NCI-H460 (cell line): Measurements from ENCODE around the gene MINDY1. TPM values are rescaled to one million over a fixed set of nuclear protein-coding genes. Genes with fewer than 3 reads are reported as not detected.

ENCODE experiments used
- DNase-seq: peaks from one replicate; pipeline ENCODE4 v3.0.0-alpha.2; 2016; ENCODE audit warnings: low read depth; ENCODE audit errors: extremely low read depth
- total RNA-seq: library from RNA; depleted of rRNA; stranded (reverse); fragments of >200 nt; shearing (Covaris generic); gene quantifications from 2 replicates; pipeline ENCODE4 v1.2.3, GENCODE V29; 2014

MINDY1 gene
- total RNA-seq, 1 experiment from 2014 or later, result 13.4 TPM

DNA sequence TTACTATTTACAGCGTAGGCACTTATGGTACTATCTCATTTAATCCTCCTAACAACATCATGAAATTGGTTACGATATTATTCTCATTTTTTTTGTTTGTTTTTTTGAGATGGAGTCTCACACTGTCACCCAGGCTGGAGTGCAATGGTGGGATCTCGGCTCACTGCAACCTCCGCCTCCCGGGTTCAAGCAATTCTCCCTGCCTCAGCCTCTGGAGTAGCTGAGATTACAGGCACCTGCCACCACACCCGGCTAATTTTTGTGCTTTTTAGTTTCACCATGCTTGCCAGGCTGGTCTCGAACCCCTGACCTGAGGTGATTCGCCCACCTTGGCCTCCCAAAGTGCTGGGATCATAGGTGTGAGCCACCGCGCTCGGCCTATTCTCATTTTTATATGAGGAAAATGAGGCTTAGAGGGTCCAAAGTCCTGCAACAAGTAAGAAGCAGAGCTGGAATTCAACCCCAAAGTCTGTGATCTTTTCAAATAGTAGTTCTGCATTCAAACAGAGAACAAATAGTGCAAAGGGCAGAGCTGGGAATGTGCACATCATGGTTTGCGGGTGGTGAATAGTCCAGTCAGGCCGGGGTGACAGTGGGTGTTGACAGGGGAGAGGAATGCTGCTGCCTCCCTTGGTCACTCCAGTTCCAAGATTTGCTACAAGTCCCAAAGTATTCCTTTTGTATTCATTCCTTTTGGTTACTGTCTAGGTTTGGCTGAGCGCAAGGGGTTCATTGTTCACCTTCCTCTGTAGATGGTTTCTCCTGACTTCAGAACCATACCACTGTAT is 6.2 kb upstream of the MINDY1 start:
- no peak for DNase-seq

DNA sequence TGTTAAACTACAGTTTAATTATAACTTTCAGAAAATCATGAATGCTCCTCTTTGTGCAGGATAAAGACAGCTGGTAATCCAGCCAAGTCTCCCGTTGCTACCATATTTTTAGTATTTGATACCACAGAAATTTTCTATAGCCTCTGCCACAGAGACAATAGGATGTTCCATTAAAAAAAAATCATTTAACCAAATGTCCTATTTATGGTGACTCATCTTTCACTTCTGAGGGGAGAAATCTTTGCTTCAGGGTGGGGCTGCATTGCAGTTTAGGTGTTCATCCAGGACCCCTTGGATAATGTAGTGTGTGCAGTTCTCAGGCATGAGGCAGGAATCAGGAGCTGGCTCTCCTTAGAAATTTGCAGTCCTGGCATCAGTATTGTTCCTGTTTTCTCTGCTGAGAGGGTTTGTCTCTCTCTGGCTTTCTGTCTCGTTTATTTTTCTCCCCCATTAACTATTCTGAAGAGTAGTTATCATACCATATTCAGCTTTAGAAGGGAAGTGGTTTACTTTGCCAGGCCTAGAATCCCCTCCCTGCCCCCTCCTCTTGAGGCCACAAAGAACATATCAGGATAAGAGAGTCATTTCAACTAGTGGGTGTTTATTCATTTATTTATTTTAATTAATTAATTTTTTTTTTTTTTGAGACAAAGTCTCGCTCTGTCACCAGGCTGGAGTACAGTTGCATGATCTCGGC is 4.6 kb upstream of the MINDY1 start:
- DNase-seq, result no peak

DNA sequence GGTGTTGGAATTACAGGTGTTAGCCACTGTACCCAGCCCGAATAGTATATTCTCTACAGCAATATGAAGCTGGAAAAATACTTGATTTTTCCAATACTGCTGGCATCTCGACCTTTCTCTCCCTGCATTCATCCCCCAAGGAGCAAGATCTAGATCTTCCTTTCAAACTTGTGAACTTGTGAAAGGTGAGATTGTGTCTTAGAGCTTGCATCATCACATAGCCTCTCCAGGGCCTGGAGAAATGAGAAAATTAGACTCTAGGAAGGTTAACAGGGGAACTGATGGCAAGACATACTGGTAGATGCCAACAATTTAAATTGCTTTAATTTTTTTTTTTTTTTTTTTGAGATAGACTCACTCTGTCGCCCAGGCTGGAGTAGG is 3.6 kb upstream of the MINDY1 start:
- no peak for DNase-seq

DNA sequence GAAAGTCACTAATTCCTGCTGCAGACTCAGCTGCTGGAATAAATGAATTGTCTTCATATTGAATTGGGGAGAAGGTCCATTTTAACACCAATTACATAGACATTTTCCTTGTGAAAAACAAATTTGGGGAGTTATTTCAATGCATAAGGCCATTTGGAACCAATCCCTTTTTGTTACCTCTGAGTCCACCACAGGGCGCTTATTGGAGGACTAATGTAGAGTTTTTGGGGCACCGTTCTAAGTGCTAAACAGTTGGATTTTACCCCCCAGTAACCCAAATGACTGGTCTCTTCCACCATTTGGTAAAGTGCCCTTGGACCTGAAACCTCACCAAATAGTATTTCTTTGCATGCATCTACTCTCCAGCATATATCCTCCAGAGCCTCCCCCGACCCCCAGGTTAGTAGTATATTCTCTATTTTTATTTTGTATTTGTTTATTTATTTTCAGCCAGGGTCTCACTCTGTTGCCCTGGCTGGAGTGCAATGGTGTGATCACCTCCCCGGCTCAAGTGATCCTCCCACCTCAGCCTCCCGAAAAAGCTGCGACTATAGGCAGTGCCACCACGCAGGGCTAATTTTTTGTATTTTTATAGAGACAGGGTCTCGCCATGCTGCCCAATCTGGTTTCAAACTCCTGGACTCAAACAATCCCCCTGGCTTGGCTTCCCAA is 3.1 kb upstream of the MINDY1 start:
- no peak for DNase-seq

DNA sequence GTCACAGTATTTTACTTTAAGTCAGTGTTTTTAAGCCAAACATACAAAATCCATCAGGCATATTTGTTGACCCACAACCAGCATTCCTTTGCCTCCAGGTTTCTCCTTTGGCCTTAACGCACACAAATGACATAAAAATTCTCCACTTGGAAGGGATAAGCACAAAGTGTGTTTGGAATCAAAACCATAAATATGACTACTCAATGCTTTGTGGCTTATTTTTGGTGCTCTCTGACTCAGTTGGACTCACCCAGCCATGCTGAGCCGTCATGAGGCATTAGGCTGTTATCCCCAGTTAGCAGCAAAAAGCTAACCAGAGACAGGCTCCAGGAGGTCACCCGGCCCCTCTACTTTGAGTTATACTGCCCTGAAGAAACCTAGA is 2.5 kb upstream of the MINDY1 start:
- no peak for DNase-seq

DNA sequence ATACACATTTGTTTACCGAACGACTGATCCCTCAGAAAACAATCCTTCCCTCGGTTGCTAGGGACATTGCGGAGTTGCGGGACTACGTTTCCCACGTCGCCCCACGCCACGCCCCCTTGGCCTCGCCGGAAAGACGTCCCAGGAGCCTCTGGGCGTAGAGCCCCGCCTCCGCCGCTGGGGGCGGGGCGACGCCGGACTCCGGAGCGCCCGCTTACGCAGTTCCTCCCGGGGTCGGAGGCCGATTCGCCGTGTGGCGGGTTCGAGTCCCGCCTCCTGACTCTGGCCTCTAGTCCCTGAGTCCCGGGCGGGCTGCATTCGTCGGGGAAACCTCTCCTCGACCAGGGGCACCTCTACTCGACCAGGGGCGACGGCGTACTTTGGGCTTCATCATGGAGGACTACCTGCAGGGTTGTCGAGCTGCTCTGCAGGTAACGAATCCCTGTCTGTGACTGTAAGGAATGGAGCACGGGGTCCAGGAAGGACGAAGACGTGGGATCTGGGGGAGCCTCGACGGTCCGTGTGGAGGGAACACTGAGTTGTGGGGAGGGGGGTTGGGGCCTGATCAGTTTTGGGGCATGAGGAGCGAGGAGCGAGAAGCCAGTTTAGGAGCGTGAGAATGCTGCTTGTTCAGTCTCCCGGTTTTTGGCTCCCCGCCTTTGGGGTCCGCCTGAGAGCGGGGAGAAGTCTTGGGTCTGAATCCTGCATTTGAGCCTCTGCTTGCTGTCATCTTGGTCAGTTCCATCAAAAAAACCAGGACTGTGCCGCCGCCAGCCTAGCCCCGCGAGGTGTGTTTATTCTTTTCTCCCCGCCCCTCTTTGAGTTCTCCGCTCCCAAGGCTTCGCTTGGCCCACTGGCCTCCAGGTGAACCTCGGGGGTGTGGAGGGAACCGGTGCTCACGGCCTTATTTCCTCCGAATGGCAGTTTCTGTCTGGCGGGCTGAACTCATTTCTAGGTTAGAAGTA is 1.8 kb upstream of the MINDY1 start, which contains the start of gene PRUNE1:
PRUNE1 (plus strand) TSS at position 206 of the 962 bp plus-strand sequence; CDS start at position 390, 184 bp downstream.
- peak; percentile 98 for DNase-seq

DNA sequence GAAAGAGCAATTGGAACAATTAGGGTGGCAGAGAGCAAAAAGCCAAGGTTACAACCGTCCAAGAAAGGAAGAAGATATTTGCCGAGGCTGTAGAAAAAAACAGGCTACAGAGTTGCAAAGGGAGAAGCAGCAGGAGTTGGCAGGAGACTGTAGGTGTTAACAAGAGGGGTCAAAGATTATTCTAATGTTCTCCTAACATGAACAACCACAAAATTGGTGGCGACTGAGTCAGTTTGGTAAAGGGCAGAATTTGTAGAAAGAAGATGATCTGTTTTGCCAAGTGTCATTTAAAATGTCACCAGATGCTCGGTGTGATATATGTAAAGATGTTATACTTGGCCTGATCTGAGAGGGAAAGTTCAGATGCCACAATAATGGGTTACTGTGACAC is 1.1 kb upstream of the MINDY1 start:
- DNase-seq, result no peak

DNA sequence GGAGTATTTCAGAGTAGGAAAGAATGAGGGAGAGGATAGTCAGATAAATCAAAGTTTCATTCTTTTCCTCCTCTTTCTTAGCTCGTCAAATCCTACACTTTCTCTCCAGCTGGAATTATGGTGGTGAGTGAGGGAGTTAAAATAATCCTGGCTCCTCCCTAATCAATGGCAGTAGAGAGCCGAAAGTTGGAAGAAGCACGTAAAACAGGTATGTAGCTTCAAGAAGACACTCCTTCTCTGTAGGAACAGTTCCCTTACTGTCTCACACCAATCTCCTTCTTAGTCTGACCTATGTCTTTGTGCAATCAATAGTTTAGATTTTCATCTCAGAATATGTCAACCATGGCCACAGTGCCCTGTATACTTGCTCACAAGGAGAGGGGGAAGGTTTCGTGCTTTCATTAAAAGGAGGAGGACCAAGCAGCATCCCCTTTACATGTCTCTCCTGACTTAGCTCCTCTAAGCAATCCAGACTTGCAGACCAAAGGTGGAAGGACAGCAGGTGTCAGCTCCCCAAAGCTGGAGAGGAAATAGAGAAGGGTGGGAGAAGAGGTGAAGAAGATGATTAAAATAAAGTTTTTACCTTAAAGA is 878 bp downstream of the MINDY1 start:
- DNase-seq, result no peak

DNA sequence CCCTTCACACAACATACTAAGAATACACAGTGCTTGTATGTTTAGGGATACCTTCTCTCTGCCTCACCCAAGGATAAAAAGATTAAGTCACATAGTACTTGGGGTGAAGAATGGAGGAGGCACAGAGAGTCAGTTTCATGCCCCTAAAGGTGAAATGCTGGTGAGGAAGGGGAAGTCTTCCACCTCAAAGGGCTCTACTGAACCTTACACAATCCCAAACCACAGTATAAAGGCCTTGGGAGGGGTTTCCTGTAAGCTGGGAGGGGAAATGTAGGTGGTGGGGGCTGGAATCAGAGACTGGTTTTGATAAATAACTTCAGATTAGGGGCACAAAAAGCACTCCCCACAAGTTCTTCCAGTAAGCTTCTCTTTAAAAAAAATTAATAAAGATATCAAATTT is 3.5 kb downstream of the MINDY1 start:
- DNase-seq, result no peak

DNA sequence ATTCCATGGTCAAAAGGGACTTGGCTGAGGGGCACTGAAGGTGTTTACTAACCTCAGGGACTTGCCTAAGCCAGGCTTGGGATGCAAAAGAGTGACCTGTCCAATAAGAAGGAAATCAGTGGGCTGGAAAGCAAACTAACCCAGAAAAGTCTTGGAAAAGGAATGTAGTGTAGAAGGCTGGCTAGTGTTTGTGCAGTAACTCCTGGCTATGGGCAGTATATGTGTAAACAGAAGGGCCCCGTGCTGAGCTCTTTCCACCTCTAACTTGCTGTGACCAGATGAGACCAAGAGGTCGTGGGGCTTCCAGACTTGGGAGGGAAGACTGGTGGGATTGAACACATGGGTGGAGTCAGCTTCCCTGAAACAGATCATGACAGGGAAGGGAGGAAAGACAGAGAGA is 4.1 kb downstream of the MINDY1 start:
- no peak for DNase-seq

DNA sequence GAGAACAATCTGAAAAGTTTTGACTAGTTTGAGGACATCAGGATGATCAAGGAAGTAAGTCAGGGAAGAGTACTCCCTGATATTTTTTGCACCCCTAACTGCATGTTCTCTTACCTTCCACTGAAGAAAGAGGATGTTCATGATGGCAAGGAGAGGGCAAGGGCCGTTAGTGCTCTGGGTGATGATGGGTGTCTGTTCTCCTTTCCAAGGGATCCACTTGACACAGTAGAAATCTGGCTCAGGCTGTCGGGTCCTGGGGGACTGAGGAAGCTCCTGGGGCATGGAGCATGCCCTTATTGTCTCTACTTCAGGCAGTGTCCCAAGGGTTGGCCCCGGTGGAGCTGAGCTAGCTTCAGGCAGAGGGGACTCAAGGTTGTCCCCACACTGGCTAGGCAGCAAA is 4.7 kb downstream of the MINDY1 start:
- DNase-seq, result no peak

DNA sequence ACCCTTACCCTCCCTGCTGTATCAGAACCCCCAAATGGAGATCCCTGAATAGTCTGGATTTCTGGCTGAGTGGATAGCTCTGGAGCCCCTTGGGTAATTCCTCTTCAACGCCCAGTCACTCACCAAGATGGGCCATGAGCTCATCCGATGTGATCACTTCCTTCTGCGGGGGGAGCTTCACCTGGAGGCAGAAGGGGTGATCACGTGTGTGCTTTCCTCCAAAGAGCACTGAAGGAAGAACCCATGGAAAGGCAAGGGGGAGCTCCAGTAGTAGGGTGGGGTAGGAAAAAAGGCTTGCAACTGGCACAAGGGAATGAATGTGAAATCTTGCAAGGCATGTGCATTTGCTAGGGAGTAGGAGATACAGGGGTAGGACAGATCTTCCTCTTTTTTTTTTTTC is 5.1 kb downstream of the MINDY1 start:
- no peak for DNase-seq

DNA sequence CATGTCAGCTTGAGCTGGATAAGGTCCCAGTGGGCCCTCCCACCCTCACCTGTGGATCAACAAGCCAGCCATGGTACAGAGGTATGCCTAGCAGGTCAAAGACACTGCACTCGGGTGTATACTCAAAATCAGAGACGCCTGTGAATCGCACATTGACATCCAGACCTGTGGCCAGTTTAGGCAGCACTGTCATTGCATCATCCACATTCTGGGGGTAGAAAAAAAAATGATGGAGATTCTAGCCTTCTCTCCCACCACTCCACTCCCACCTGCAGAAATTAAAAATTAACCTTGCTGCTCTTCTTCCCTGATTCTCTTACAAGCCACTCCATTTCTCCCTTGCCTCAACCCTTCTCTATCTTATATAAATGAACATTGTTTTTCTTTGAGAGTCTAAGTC is 6.3 kb downstream of the MINDY1 start:
- no peak for DNase-seq

DNA sequence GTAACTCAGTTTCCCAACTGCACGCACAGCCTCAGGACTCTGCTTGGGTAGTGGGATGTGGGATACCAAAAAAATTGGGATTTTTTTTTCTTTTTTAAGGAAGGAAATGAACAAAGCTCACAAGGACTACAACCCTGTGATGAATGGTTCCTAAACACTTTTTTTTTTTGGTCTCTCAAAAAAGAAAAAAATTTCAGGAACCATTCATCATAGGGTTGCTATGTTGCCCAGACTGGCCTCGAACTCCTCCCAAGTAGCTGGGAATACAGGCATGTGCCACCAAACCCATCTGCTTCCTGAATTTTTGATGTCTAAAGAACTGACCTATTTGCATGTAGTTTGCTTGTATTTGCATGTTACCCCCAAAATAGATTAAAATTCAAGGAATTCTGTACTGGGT is 6.8 kb downstream of the MINDY1 start:
- no peak for DNase-seq

DNA sequence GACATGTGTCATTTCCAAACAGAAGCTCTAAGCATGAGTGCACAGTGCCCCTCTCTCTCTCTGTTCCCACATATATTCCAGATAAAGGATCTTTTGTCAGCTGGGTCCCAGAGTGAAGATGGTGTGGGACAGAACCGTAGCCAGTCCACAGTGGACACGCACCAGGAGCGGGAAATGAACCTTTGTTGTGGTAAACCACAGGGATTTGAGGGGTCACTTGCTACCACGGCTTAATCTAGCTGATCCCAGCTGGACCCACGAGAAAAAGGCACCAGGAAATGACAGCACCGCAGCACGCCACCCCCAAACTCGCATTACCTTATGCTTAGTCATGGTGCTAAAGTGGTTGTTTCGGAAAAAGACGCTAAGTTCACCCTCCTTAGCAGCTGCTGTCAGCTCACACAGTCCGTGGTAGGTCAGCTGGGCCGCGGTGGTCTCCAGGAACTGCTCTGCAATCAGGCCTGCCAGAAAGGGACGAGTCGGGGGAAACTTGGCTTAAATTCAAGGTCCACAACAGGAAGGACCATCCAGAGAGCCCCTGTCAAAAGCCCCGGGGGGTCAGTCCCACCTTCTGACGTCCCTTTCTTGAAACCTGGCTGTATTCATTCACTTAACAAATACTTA is 7.5 kb downstream of the MINDY1 start:
- DNase-seq, result no peak

DNA sequence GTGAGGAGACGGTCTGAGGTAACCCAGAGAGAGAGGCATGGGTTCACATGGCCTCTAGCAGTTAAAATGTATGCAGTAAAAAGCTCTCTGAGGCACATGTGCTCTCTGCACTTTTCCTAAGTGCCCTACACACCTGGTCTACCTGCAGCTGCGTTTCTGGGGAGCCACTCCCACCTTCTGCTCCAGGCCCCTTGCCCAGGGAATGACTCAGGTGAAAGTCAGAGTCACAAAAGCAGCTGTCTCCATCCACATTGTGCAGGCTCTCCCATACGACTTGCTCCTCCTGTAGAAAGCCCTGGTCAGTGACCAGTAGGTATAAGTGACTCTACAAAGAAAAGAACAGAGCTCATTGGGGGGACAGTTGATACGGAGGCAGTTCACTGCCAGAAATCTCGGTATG is 8.8 kb downstream of the MINDY1 start:
- no peak for DNase-seq

DNA sequence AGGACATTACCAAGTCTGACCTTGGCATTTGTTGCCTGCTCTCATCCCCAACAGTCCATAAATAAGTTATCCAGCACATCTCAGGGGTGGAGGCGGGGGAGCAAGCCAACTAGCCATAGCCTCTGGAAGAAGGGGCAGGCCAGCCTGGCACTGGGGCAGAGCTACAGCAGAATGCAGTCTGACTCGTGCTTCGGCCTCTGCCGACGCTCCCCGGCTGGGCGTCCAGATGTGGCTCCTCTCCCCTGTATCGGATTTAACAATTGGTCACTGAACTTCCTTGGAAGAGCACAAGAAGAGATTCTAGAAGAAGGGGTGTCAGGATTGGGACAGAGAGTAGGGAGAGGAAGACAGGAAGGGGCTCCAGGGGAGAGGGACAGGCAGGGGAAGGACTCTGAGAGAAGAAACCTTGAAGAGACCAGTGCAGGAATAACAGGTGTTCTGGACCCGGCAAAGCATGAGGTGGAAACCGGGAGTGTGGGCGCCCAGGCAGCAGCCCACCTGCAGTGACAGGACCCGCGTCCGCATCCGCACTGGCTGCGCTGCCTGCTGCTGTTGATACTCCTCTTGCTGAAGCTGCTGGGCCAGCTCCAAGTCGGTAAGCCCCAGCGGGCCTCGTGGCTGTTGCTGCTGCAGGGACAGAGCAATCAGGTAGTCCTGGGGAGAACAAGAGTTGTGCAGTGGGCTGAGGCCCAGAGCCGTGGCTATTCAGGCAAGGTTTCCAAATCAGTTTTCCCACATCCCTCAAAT is 9.4 kb downstream of the MINDY1 start:
- no peak for DNase-seq

DNA sequence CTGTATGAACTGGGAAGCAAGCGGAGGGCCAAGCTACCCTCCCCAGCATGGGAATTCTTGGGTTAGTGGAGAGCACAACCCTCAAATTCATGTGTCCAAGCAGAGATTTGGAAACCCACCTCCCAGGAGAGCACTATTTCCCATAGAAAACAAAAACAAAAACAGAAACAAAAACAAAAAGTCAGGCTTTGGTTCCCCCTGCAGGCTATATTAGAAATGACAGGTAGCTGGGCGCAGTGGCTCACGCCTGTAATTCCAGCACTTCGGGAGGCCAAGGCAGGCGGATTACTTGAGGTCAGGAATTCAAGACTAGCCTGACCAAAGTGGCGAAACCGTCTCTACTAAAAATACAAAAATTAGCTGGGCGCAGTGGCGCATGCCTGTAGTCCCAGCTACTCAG is 10.8 kb downstream of the MINDY1 start:
- no peak for DNase-seq

DNA sequence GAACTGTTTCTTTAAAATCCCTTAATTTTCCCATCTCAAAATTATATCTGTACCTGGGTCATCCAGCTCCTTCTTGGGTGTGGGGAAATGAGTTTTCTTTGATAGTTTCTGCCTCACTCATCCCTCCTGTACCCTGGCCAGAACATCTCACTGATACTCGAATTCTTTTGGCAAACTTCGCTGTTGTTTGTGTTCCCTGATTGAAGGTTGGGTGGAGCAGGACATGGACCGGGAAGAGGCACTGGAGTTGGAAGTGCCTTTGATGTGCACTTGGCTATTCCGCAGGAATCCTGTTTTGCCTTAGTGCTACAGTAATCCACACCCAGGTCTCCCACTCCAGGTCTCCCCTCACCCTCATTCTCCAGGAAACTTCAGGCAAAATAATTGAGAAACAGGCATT is 11.2 kb downstream of the MINDY1 start:
- DNase-seq, result no peak
